IgD-negative memory B cell (primary cell): ENCODE data around the gene UBE2G2. TPM values are rescaled to one million over a fixed set of nuclear protein-coding genes. Genes with fewer than 3 reads are reported as not detected.

Source experiments
- H3K27ac Mint-ChIP-seq, 3 donors: one replicate each; pipeline ENCODE4 v1.8.0; 2020 to 2022; ENCODE audit warnings: mild to moderate bottlenecking in 3 of 3, mixed read lengths in 3 of 3, moderate library complexity in 1 of 3
- H3K27me3 Mint-ChIP-seq: one replicate; pipeline ENCODE4 v1.8.0; 2021; ENCODE audit warnings: mixed read lengths
- H3K36me3 Mint-ChIP-seq: one replicate; pipeline ENCODE4 v1.8.0; 2020; ENCODE audit warnings: mild to moderate bottlenecking, mixed read lengths
- H3K4me1 Mint-ChIP-seq, 3 donors: one replicate each; pipeline ENCODE4 v1.8.0; 2020 to 2022; ENCODE audit warnings: mixed read lengths in 3 of 3, mild to moderate bottlenecking in 1 of 3
- H3K4me3 Mint-ChIP-seq, 4 donors: one replicate each; pipeline ENCODE4 v1.8.0; 2020 to 2022; ENCODE audit warnings: mild to moderate bottlenecking in 4 of 4, mixed read lengths in 4 of 4, moderate library complexity in 3 of 4
- H3K9me3 Mint-ChIP-seq, 3 donors: one replicate each; pipeline ENCODE4 v1.8.0; 2020 to 2021; ENCODE audit warnings: mixed read lengths in 3 of 3, mild to moderate bottlenecking in 1 of 3
- polyA plus RNA-seq: library from polyadenylated mRNA; unstranded; fragments of 300-500 nt; fragmentation: Illumina TruSeq; gene quantifications from one replicate; pipeline ENCODE4 v1.2.3, GENCODE V29; 2021

Gene UBE2G2
- polyA plus RNA-seq, 1 donor from 2014 or later = 55.7 TPM

DNA sequence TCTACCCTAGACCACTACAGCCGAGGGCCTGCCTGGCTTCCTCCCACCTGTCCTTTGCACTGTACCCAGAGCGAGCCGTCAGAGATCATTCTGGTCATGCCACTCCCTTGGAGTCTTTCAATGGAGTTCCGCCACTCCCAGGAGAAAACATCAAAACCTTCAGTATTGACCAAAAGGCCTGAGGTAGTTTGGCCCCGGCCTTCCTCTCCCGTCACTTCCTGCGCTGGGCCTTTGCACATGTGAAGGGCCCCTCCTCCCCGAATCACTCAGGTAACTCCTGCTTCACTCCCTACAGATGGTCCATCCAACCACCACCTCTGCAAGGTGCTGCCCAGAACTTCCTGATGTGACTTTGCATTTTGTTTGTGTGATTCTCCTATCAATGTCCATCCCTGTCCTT lies 26.6 kb downstream of the UBE2G2 start:
- Mint-ChIP-seq H3K27ac (peak overlapping the region in 1 of 3 donors; percentile 90), H3K27me3 (no peaks in the 10 kb centered on the region), H3K36me3 (peaks cover 2% of the 10 kb centered on the region), H3K9me3 (no peaks in the 10 kb centered on the region), H3K4me1 (peaks cover 0 to 3% (median 0%) of the 10 kb centered on the region in 3 donors), H3K4me3 (no peak overlapping the region)

GRCh38 chr21:44773291-44773932 lies 28.2 kb downstream of the UBE2G2 start:
- no peak overlapping the region for H3K27ac Mint-ChIP-seq
- H3K9me3 Mint-ChIP-seq = no peaks in the 10 kb centered on the region
- no peaks in the 10 kb centered on the region for H3K27me3 Mint-ChIP-seq
- H3K4me1 Mint-ChIP-seq = peaks cover 0 to 3% (median 0%) of the 10 kb centered on the region in 3 donors
- peaks cover 10% of the 10 kb centered on the region for H3K36me3 Mint-ChIP-seq
- no peak overlapping the region for H3K4me3 Mint-ChIP-seq

GRCh38 chr21:44771896-44772525 lies 29.6 kb downstream of the UBE2G2 start:
- Mint-ChIP-seq H3K36me3 (peaks cover 10% of the 10 kb centered on the region), H3K27ac (no peak overlapping the region), H3K27me3 (no peaks in the 10 kb centered on the region), H3K4me3 (no peak overlapping the region), H3K9me3 (no peaks in the 10 kb centered on the region), H3K4me1 (no peaks in the 10 kb centered on the region)

GRCh38 chr21:44767834-44768831 lies 33.5 kb downstream of the UBE2G2 start:
- peaks cover 0 to 6% (median 3%) of the 10 kb centered on the region in 3 donors for H3K4me1 Mint-ChIP-seq
- peak overlapping the region in 1 of 3 donors; percentile 27 for H3K27ac Mint-ChIP-seq
- peaks cover 10% of the 10 kb centered on the region for H3K36me3 Mint-ChIP-seq
- H3K9me3 Mint-ChIP-seq = no peaks in the 10 kb centered on the region
- H3K4me3 Mint-ChIP-seq = no peak overlapping the region
- no peaks in the 10 kb centered on the region for H3K27me3 Mint-ChIP-seq

DNA sequence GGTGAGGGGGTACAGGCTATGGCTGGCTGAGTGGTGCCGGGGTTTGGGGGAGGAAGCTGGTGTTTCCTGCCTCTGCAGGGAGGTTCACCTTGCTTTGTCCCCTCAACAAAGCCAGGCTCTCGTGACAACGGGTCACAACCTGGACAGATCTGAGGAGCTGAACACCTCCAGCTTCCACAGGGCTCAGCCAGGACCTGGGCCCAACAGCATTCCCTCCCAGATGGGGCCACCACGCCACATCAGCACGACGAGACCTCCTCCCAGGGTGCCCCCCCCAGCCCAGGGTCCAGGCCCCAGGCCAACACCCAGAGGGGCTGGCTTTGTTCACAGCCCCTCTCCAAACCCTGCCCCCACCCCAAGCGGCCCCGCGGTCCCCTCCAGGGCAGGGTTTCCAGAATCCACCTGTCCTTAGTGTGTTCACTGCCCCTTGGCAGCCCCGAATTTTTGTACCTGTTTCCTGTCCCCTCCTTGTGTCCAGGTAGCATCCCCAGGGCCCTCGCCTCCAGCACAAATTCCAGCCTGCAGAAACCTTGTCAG lies 34.7 kb downstream of the UBE2G2 start:
- H3K27me3 Mint-ChIP-seq = no peaks in the 10 kb centered on the region
- H3K4me3 Mint-ChIP-seq = no peak overlapping the region
- H3K4me1 Mint-ChIP-seq = peaks cover 0 to 6% (median 3%) of the 10 kb centered on the region in 3 donors
- H3K36me3 Mint-ChIP-seq = peaks cover 10% of the 10 kb centered on the region
- no peaks in the 10 kb centered on the region for H3K9me3 Mint-ChIP-seq
- H3K27ac Mint-ChIP-seq = peak overlapping the region in 1 of 3 donors; percentile 67

- Mint-ChIP-seq H3K9me3 (no peaks in the 10 kb centered on the region), H3K27me3 (no peaks in the 10 kb centered on the region), H3K4me3 (no peak overlapping the region), H3K27ac (peak overlapping the region in 1 of 3 donors; percentile 67), H3K36me3 (peaks cover 10% of the 10 kb centered on the region), H3K4me1 (peaks cover 0 to 9% (median 6%) of the 10 kb centered on the region in 3 donors)
These were observed 35.4 kb downstream of the UBE2G2 start for GRCh38 chr21:44766014-44766817.

GRCh38 chr21:44765231-44766013 lies 36.2 kb downstream of the UBE2G2 start:
- Mint-ChIP-seq H3K4me1 (peaks cover 0 to 9% (median 6%) of the 10 kb centered on the region in 3 donors), H3K27me3 (no peaks in the 10 kb centered on the region), H3K9me3 (no peaks in the 10 kb centered on the region), H3K36me3 (peaks cover 10% of the 10 kb centered on the region), H3K27ac (peak overlapping the region in 2 of 3 donors; percentile 8 to 53), H3K4me3 (peak overlapping the region in 2 of 4 donors; percentile 30 to 73)

DNA sequence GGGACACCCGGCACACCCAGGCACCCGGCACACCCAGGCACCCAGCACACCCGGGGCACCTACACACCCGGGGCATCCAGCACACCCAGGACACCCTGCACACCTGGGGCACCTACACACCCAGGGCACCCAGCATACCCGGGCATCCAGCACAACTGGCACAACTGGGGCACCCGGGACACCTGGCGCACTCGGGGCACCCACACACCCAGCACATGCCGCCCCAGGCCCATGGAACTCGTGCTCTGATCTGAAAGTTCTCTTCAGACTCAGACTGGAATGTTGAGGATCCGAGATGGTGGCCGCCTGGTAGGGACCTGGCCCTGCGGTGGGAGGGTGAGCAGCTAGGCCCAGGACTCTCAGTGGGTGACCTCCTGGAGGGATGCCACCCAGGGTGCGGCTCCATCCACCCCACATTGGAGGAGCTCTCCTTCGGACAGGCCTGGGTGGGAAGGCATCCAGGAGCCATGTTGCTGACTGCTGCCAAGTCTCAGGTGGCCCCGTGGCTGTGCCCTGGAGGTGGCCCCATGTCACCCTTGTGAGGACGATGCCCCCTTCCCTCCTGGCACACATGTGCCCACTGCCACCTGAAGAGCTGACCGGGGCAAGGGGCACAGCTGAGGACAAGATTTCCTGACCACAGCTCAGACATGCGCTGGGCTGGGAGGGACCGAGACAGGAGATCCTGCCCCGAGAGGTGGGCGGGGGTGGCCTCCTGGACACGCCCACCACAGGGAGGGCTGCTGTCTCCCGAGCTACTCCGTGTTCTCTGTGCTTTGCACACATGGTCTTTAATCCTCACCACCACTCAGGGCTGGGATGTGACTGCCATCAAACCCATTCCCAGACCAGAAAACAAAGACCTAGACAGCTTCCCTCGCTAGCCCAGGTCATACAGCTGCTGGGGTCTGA lies 37.0 kb downstream of the UBE2G2 start:
- peaks cover 5% of the 10 kb centered on the region for H3K36me3 Mint-ChIP-seq
- H3K9me3 Mint-ChIP-seq = no peaks in the 10 kb centered on the region
- no peaks in the 10 kb centered on the region for H3K27me3 Mint-ChIP-seq
- peaks cover 0 to 9% (median 6%) of the 10 kb centered on the region in 3 donors for H3K4me1 Mint-ChIP-seq
- H3K4me3 Mint-ChIP-seq = peak overlapping the region in 1 of 4 donors; percentile 30
- no peak overlapping the region for H3K27ac Mint-ChIP-seq

GRCh38 chr21:44763451-44764318 lies 37.9 kb downstream of the UBE2G2 start:
- Mint-ChIP-seq H3K36me3 (peaks cover 1% of the 10 kb centered on the region), H3K27me3 (no peaks in the 10 kb centered on the region), H3K4me3 (no peak overlapping the region), H3K27ac (no peak overlapping the region), H3K9me3 (no peaks in the 10 kb centered on the region), H3K4me1 (peaks cover 0 to 9% (median 6%) of the 10 kb centered on the region in 3 donors)

DNA sequence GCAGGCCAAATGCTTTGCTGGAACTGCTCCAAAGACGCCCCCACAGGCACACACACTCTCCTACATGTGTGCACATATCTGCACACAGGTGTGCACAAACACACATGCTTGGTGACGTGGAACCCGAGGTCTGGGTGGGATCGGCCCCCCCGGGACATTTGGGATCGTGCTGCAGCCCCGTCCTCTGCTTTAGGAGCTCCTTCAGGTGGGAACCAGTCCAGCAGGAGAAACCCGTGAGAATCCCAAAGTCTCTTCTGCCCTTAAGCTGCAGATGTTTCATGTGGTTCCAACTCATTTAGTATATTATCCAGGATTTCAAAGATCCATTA lies 38.6 kb downstream of the UBE2G2 start:
- peaks cover 0 to 9% (median 6%) of the 10 kb centered on the region in 3 donors for H3K4me1 Mint-ChIP-seq
- no peaks in the 10 kb centered on the region for H3K36me3 Mint-ChIP-seq
- no peak overlapping the region for H3K4me3 Mint-ChIP-seq
- H3K27me3 Mint-ChIP-seq = no peaks in the 10 kb centered on the region
- no peaks in the 10 kb centered on the region for H3K9me3 Mint-ChIP-seq
- no peak overlapping the region for H3K27ac Mint-ChIP-seq

DNA sequence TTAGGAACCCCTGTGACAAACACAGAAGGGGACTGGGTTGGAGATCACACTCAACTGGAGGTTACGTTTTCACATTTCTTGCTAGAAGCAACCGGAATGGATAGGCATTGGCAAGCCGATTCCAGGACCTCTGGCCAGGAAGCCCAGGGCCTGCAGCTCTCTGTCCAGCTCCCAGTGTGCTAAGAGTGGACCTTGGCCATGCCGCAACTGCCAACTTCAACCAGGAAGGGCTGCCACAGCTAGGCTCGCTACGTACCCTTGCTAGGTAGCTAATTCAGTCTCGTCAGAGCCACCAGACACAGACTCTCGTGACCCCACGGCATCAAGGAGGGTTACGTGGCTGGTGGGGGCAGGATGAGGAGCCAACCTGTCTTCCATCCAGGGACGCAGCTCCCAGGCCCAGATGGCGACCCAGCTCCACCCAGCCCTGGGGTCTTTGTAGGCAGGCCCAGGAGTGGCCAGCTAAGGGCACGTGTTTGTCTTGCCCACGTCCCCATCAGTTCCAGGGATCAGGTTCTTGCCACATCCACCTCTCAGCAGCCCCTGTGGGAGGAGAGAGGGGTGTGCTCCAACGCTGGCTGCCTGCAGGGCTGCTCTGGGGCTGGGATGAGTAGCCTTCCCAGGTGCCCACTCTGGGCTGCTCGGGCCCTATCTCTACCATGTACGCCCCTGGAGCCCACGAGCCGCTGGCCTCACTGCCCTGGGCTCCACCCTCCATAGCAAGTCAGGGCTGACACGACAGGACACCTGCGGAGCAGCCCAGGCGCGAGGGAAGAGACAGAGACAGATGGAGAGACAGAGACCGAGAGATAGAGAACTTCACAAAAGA lies 39.2 kb downstream of the UBE2G2 start:
- H3K4me1 Mint-ChIP-seq = peaks cover 0 to 9% (median 6%) of the 10 kb centered on the region in 3 donors
- no peaks in the 10 kb centered on the region for H3K27me3 Mint-ChIP-seq
- H3K36me3 Mint-ChIP-seq = no peaks in the 10 kb centered on the region
- H3K4me3 Mint-ChIP-seq = no peak overlapping the region
- no peak overlapping the region for H3K27ac Mint-ChIP-seq
- no peaks in the 10 kb centered on the region for H3K9me3 Mint-ChIP-seq
